T-helper 1 cell treated with Interleukin-12 subunit alpha and Interleukin-12 subunit beta and Interleukin-4 antibody, amounts not matched to agents 30 ng/mL and 1 ng/mL, for 36 hours (primary cell): ENCODE measurements around the gene VSTM2B. TPM values are rescaled to one million over a fixed set of nuclear protein-coding genes. Genes with fewer than 3 reads are reported as not detected.

ENCODE experiments used
- total RNA-seq: library from RNA; stranded (reverse); gene quantifications from 2 replicates; pipeline ENCODE4 v1.2.3, GENCODE V29; 2022

The VSTM2B gene
- total RNA-seq, 1 donor from 2014 or later, result not detected

Other genes with a start within 250 kb of the VSTM2B start
- gene POP4, start 80.3 kb downstream of the VSTM2B start, total RNA-seq, result 99.5 and 106 TPM in 2 replicates
- 52.0 and 53.1 TPM in 2 replicates for gene PLEKHF1, start 139.5 kb downstream of the VSTM2B start, total RNA-seq
- gene C19orf12, start 189.3 kb downstream of the VSTM2B start, total RNA-seq, result 53.8 and 54.5 TPM in 2 replicates